OCI-LY3 (cell line): Measurements from ENCODE around the gene RAD51B.

Experiments used
- CTCF ChIP-seq: fragments of 200-600, 300-600 bp; sonication (generic); IDR thresholded peaks from 2 replicates; pipeline ENCODE4 v1.5.1; 2014; ENCODE audit warnings: antibody characterized with exemption, low read length, low read depth
- EZH2phosphoT487 ChIP-seq: fragments of 200-600 bp; shearing (Covaris generic); IDR thresholded peaks from 2 replicates; pipeline ENCODE4 v1.6.1; 2018; ENCODE audit warnings: antibody characterized with exemption, mixed run types, low read depth

- TF ChIP-seq CTCF (no peak), EZH2phosphoT487 (no peak)
Observed at GRCh38 chr14:68655021-68655831, 835.6 kb downstream of the RAD51B start.
